GM20000 (cell line): ENCODE data around the gene CEP85L.

Experiments used
- DNase-seq: peaks from one replicate; pipeline ENCODE4 v3.0.0; 2012; ENCODE audit warnings: low spot score
- TF ChIP-seq, protein P1 (sequence below): IDR thresholded peaks from 2 replicates; pipeline ENCODE4 v1.5.1; 2012; ENCODE audit warnings: mild to moderate bottlenecking, control low read depth; ENCODE audit errors: extremely low read depth, missing control alignments

The CEP85L gene

GRCh38 chr6:118635909-118636735 is 15.3 kb downstream of the CEP85L start:
- TF ChIP-seq, protein P1, sequence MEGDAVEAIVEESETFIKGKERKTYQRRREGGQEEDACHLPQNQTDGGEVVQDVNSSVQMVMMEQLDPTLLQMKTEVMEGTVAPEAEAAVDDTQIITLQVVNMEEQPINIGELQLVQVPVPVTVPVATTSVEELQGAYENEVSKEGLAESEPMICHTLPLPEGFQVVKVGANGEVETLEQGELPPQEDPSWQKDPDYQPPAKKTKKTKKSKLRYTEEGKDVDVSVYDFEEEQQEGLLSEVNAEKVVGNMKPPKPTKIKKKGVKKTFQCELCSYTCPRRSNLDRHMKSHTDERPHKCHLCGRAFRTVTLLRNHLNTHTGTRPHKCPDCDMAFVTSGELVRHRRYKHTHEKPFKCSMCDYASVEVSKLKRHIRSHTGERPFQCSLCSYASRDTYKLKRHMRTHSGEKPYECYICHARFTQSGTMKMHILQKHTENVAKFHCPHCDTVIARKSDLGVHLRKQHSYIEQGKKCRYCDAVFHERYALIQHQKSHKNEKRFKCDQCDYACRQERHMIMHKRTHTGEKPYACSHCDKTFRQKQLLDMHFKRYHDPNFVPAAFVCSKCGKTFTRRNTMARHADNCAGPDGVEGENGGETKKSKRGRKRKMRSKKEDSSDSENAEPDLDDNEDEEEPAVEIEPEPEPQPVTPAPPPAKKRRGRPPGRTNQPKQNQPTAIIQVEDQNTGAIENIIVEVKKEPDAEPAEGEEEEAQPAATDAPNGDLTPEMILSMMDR, result no peak
- no peak for DNase-seq

DNA sequence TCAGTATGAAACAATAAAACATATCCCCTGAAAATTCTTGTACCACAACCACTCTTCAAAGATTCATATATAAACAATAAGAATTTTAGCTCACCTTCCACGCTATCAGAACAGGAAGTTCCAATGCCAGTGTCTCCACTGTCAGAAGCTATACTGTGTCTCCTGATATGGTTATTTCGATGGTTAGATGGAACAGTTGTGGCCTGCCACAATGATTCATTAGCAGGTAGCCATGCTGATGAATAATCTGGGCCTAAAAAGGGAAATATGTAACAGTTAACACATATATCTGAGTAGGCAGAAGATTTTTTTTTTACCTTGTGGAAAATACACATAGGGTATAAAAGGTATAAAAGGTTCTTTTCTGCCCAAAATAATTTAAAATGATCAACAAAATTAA is 19.0 kb downstream of the CEP85L start:
- TF ChIP-seq, protein P1, result no peak
- no peak for DNase-seq

- TF ChIP-seq, protein P1, result no peak
- no peak for DNase-seq
Observed at GRCh38 chr6:118630923-118631322, 20.5 kb downstream of the CEP85L start.

DNA sequence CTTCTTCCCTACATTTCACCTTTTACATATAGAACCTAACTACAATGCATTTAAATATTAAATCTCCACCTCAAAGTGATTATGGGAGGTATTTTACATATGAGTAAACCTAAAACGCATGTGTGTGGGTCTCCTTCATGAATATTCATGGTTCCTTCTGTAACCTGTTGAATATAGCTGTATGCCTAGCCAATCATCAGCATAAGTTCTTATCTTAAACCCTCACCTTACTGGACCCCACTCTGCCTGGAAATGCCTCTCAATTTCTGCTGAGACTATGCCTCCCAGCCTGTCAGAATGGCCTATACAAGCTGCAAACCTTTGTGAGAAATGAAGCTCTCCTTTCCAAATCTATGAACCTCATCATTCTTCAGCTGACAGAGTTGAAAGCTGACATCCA is 21.3 kb downstream of the CEP85L start:
- TF ChIP-seq, protein P1, result no peak
- no peak for DNase-seq

- DNase-seq, result no peak
- TF ChIP-seq, protein P1, result no peak
Observed at GRCh38 chr6:118627724-118628123, 23.7 kb downstream of the CEP85L start.

DNA sequence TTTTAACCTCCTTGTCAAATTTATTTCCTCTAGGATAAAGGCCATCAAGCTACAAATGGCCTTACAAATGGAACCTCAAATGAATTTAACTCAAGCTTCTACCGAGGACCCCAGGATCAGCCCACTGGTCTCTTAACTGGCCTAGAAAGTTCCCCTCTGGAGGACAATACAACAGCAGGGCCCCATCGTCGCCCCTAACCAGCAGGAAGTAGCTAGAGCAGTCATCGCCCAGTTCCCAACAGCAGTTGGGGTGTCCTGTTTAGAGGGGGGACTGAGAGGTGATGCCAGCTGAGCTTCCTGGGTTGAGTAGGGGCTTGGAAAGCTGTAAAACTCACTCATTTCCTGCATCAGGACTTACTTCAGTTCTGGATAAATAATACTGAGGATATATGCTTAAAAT is 25.6 kb downstream of the CEP85L start:
- TF ChIP-seq, protein P1, result no peak
- no peak for DNase-seq

GRCh38 chr6:118621799-118622470 is 29.5 kb downstream of the CEP85L start:
- TF ChIP-seq, protein P1, result no peak
- no peak for DNase-seq
